MV-4-11 (cell line): ENCODE results near the gene RRP1.
A peak's percentile ranks its signal among the peaks of the same experiment; 100 is the strongest.
"Not testable (repeated sequence)": the region's sequence is repeated elsewhere in the genome, so short reads cannot be mapped to it uniquely, and the experiment has no call there.

Source experiments
- DNase-seq: peaks from one replicate; lab custom pipeline; 2025; lab: John Stamatoyannopoulos, UW

The RRP1 gene

DNA sequence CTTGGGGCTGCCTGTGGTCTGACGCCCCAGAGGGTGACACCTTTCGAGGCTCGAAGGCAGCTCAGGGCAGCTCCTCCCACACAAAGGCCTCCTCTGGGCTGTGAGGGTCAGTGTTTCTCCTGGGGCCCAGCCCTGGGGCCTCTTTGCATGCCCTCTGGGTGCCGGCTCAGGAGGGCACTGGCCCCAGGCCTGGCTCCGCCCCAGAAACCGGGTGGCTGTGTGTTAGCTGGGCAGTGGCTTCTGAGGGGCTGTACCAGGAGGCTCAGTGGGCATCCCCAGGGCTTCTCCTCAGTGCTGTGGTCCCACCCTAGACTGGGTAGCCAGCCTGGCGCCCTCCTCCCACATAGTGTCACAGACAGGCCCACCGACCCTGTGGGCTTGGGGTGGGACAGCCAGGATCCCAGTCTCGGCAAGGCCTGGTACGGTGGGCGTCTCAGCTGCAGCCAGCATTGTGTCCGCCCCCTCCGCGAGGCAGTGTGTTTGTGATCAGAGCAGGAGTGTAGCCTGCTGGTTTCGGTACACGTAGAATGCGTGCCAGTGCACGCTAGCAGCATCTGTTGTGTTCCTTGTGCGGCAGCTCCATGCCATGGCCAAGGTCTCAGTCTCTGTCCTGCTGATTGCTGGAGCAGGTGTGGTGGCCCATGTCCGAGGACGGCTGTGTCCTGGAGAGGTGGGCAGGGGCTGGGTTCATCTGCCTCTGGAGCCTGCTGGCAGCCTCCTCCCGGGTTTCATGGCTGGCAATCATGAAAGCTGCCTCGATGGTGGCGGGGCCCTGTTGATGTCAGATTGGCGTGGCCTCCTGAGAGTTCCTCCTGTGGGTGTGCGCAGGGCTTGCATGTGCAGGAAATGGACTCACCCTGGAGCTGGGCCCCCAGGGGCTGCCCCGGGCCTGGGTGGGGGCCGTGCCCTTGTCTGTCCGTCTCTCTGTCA is 28.0 kb downstream of the RRP1 start:
- DNase-seq = no peak

DNA sequence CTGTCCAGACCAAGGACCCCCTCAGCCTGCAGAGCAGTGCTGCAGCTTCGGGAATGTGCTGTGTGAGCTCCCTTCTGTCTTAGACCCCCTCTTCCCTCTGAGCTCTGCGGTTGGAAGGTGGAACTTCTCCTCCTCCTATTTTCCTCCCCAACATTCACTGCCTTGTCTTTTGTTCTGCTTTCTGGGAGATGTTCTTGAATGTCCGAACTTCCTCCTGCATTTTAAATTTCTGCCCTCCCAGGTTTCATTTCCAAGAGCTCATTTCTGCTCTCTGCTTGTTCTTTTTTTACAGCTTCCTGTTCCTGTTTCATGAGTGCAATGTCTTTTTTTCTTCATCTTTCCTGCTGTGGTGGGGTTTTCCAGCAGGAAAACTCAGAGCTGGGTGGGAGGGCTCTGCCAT is 29.3 kb downstream of the RRP1 start:
- DNase-seq = peak; percentile 93

DNA sequence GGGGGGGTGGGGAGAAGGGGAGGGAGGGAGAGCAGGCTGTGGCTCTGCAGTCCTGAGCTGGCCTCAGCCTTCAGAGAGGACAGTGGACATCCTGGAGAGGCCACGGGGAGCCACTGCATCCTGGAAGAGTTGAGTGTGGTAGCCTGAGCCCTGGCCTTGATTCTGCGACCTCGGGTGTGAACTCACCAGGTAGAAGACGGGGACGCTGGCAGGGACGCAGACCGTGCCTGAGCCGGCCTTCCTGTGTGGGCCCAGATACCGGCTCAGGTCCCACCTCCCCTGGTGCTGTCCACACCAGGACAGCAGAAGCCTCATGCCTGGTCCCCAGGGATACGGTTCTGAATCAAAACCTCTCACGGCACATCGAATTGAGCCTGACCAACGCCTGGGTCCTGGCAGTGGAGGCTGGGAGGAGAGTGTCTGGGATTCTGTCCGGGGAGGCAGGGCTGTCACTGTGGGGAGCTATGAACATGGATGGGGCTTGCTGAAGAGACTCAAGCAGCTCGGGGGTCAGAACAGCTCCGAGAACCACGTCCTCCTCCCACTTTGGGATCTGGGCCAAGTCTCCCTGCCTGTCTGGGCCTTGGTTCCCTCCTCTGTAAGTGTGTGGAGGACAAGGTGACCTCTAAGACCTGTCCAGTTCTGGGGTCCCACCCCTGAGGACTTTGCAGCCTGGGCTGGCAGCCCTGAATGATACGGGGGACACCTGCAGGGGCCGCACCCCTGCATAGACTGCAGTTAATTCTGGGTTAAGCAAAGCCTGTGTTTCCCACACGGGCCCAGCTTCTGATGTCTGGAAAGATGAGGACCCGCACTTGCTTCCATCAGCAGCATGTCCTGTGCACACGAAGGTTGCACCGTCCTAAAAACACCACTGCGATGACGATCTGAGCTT is 30.4 kb downstream of the RRP1 start:
- DNase-seq = no peak

DNA sequence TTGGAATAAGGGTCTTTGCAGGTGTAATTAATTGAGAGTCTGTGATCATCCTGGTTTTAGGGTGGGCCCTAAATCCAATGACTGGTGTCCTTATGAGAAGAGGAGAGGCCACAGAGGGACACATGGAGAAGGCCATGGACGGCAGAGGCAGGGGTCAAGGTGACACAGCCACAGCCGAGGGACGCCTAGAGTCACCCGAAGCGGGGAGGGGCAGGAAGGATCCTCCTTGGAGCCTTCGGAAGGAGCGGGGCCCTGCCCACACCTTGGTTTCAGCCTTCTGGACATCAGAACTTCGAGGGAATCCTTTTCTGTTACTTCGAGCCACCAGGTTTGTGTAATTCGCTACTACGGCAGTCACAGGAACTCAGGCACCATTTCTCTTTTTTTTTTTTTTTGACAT is 31.1 kb downstream of the RRP1 start:
- no peak for DNase-seq

DNA sequence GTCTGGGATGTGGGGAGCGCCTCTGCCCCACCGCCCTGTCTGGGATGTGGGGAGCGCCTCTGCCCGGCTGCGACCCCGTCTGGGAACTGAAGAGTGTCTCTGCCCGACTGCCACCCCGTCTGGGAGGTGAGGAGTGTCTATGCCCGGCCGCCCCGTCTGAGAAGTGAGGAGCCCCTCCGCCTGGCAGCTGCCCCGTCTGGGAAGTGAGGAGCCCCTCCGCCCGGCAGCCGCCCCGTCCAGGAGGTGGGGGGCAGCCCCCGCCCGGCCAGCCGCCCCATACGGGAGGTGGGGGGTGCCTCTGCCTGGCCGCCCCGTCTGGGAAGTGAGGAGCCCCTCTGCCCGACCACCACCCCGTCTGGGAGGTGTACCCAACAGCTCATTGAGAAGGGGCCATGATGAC is 32.8 kb downstream of the RRP1 start:
- not testable (repeated sequence) for DNase-seq

DNA sequence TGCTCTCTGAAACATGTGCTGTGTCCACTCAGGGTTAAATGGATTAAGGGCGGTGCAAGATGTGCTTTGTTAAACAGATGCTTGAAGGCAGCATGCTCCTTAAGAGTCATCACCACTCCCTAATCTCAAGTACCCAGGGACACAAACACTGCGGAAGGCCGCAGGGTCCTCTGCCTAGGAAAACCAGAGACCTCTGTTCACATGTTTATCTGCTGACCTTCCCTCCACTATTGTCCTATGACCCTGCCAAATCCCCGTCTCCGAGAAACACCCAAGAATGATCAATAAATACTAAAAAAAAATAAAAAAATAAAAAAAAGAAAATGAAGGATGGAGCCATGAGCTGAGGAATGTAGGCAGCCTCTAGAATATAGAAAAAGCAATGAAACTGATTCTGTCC is 33.4 kb downstream of the RRP1 start:
- DNase-seq = not testable (repeated sequence)

DNA sequence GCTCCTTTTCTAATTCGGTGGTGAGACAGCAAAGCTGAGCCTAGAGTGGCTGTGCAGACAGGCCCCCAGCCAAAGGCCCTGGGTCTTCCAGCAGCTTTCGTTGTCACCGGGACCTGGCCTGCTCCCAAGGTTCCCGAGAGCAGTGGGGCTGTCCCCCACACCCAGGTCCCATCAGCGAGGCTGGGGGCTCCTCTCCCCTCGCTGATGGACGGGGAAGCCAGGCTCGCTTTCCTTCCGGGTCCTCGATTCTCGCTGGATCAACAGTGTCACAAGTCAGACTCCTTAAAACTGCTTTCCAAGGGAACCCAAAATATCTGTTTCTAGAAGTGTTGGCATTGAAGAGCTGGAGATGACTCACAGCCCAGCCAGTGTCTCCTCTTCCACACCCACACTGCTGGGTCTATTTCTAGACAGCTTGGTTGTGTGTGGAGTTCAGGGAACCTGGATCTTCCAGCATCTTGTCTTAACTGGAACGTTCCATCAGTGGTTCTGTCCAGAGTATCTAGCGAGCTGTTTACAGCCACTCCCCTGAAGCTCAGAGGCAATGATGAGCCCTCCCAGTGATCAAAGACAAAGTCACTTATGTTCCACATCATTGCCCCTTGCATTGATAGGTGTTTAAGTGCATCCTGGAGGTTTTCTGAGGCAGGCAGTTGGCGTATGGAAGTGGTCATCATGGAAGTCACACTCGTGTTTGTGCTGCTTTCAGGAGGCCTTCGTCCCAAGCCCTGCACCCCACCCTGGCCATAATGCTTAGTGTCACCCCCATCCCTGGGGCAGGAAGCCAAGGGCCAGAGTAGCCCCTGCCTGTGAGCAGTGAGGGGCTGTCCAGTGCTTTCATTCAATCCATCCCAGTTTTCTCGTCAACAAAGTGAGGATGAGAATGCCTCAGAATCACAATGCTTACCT is 35.2 kb downstream of the RRP1 start:
- peak; percentile 64 for DNase-seq

DNA sequence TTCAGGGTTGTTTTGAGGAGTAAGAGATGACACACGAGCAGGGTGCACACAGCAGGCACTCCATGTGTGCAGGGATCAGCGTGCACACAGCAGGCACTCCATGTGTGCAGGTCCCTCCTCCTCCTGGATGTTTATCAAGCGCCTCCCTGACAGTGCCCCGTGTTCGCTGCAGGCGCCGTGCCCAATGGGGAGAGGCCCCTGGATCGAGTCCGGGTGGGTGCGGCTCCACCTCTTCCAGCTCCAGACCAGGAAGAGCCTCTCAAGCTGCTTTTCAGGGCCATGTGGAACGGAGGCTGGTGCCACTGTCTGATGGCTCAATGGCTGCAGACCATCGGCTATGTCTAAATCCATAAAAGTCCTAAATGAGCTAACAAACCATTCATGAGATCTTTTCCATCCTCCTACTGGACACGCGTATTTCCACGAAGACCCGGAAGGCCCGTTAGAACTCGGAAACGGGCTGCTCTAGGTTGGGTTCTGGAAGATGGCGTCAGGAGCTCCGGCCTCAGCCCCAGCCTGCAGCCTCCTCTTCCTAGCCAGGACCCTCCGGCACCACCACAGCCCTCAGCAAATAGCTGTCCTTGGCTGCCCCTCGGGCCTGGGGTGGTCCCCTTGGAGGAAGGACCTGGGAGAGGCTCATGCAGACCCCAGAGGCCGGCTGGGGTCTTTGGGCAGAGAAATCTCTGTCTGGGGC is 36.0 kb downstream of the RRP1 start:
- no peak for DNase-seq

DNA sequence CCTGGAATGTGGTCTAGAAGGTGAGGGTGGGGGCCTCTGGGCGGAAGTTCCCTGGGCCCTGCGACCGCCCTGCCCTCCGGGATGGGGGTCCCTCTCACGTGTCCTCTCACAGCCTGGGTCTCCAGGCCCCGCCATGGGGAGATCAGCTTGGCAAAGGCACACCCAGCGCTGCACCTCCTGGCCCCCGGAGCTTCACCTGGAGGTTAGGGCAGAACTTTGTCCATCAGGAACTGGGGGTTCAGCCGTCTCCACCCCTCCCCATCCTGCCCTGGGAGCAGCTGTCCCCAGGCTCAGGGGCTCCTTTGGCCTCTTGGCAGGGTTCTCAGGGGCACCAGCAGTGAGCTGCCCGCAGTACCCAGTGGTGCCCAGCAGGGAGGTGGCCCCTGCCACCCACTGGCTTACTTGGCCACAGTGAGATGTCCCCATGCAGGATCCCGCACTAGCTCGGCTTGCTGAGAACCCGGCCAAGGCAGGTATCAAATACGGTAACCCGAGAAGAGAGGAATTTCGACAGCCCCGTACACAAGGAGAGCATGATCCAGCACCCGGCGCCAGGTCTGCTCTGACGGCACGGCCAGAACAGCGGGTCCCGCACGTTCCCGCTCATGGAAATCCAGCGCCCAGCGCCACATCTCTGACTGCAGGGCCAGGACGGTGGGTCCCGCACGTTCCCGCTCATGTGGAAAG is 36.7 kb downstream of the RRP1 start:
- no peak for DNase-seq

DNA sequence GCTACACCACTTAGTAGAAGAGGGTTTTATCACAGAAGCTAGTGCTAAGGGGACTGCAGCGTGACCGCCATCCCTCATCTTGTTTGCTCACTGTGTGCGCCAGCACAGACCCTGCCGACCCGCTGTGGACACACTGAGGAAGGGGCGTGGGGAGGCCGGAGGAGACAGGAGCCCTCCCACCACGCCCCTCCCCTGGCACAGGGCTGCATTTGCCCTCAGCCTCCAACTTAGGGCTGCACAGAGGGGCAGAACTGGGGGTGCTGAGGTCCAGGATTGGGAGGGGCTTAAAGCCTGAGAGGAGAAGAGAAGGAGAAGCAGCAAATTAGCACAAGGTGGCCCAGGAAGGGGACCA is 37.2 kb downstream of the RRP1 start:
- DNase-seq = no peak

DNA sequence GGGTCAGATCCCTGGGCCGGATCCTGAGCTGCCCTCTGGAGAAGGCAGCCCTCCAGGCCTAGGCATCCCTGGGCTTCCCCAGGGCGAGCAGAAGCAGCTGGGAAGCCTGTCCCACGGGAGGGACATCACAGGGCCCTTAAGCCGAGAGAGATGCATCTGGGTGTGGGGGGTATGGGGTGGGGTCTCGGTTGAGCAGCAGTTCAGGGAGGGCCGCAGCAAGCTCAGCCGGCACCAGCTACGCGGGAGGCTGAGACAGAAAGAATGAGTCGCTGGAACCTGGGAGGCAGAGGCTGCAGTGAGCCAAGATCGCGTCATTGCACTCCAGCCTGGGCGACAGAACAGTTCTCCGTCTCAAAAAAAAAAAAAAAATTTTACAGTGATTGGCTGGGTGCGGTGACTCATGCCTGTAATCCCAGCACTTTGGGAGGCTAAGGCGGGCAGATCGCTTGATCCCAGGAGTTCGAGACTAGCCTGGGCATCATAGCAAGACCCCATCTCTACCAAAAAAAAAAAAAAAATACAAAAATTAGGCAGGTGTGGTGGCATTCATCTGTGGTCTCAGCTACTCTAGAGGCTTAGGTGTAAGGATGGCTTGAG is 37.7 kb downstream of the RRP1 start:
- peak; percentile 45 for DNase-seq

DNA sequence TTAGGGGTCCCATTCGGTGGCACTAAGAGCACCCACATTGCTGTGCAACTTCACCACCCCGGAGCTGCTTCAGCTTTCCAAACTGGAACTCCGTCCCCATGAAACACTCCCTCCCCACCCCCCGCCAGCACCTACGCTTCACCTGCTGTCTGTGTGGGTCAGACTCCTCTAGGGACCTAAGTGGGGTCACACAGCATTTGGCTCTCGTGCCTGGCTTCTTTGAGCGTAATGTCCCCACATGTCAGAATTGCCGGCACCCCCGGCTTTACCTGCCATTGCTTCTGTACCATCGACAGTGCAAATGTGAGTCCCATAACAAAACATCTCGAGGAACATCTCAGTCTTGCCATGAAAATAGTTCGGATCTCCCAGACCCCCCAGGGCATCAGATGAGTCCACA is 39.8 kb downstream of the RRP1 start:
- DNase-seq = no peak

DNA sequence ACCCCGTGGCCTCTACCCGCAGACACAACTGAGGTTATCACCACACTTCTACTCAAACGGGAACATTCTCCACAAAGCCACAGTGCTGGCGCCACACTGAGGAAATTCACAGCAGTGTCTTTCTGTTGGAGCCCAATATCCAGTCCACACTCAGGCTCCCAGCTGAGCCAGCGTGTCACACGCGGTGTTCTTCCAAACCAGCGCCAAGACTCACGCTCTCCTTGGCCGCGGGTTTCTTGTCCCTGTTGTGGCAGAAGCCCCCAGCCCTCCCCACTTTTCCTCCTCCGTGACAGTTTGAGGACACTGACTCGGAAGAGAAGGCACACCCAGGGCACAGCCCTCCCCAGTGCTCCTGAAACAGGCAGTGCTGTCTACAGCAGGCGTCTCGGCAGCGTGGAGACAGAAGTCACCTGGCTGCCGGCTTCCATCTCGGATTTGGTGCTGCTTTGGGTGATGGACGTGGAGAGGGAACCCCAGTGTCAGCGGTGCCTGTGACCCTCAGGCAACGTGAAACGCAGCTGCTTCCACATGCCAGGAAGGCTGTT is 40.3 kb downstream of the RRP1 start:
- DNase-seq = peak; percentile 57

DNA sequence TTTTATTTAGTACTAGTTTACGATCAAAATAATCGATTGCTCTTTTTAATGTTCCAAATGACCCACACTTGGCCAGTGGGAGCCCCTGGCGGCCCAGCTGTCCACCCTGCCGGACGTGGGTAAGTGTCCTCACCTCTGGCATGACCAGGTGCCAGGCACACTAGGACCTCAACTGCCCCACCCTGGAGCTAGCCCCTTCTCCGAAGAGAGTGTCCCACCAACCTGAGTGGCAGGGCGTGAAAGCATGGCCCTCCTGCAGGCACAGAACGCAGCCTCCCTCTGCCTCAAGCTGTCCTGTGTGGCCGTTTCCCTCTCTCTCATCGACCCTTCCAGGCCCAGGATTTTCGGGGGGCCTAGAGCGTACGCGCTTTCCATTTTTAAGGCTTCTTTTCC is 42.8 kb downstream of the RRP1 start:
- DNase-seq = no peak

DNA sequence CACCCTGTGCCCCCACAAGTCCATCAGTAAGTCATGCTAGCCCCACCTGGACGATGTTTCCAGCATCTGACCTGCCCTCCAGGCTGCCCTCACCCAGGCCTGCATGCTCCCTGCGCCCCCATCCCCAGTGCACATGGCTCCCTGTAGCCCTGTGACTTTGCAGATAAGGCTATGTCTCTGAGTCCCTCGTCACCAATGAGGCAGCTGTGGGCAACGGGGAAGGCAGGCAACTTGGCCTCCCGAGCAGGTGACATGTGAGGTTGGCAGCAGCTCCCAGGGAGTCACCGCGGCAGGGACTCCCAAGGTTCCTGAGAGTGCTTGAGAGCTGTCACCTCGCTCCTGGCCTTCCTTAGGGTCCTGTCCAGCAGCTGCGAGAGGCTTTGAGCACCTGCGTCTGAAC is 43.3 kb downstream of the RRP1 start:
- no peak for DNase-seq

DNA sequence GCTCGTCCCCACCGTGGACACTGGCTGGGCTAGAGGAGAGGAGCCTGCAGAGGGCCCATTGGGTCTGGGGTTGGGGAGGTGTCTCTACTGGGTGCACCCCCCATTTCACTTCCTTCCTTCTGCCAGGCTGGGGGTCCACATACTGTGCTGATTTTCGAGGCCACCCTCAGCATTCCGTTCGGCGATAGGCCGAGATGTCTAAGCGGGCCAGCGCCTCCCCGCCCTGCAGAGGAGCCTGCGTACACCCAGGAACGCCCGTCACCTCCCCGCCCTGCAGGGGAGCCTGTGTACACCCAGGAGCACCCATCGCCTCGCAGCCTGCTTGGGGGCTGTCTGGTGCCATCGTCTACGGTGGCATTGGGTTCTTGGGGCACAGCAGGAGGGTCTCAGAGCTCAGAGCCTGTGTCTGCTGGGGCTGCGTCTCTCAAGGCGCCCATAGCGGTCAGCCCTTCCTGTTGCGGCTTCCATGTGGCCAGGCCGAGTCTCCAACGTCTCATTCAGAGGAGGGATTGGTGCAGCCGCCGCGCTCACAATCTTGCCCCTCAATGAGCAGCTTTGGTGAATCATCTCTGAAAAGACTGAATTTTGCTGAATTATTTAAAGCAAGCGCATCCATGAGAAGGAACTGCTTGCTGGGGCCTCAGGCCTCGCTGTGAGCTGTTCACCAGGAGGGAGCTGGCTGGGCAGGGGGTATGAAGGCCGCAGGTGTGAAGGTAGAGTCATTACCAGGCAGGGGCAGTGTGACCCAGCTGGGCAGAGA is 44.9 kb downstream of the RRP1 start:
- peak; percentile 88 for DNase-seq

DNA sequence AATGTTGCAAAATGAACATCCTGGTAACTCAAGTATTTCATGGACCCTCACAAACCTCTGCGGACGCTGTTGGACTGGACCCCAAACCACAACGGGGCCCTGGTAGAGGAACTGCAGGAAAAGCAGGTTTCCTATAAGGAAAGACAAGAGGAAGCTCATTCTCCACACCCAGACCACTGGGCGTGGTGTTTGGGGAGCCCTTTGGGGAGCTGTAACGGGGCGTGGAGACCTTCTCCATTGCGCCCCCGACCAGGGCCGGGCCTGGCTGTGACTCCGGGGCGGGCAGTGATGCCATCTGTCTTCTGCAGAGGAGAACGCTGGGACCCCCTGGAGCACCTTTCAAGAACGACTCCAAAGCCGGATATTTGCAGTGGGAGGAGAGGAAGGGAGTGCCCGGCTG is 45.7 kb downstream of the RRP1 start:
- peak; percentile 32 for DNase-seq

DNA sequence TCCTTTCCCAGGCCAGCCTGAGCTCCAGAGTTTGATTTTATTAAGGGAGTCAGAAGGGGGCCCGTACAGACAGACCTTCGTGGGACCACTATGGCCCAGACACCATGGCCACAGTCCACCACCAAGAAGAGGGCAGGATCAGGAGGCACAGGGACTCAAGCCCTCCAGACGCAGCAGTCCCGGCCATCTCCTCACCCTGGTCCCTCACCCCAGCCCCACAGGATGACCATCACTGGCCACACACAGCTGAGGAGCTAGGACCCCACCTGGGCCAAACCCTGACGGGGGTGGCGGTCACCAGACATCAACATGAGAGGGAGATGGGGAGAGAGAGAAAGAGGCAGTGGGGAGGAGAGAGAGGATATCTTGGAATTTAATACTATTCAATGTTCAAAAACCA is 46.5 kb downstream of the RRP1 start:
- DNase-seq = no peak

DNA sequence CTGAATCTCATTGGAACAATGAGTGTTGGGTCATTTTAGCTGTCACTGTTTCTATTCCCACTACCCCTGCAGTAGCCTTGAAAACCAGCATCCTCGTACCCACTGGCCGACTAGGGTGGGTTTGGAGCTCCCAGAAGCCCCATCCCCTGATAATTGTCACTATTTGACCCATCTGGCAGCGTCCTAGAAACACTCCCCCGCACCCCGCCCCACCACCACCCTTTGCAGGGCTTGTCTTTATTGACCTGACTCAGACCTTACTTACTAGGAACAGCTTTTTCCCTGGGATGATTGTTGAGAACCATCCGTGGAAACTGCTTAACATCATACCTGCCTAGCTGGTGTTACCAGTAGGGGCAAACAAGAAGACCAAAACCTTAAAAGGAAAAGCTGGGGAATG is 47.2 kb downstream of the RRP1 start:
- no peak for DNase-seq
